ENCODE results near the gene TGFBRAP1.

TGFBRAP1 gene

DNA sequence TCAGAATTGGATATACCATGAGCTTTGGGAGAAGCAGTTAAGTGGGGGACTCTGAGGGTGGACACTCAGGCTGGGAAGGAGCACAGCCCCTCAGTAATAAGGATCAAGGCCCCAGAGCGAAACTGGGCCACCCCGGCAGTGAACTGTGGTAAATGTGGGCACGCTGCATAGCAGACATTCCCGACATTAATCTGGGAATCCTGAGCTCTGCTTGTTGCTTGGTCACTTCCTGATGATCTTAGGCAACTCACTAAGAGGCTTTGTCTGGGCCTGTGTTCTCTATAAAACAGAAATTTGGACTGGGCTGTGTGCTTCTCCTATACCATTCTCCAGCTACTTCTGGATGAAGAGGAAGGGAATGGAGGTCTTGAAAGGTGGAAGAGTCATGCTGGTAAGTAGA lies 4.8 kb downstream of the TGFBRAP1 start:
- POLR2A ChIA-PET = no interaction called here
- CTCF ChIA-PET = interaction anchor here (0.6 kb wide), 1 partner anchor 211 kb away, joined by 3 read pairs; no protein-coding TSS in a partner anchor
- TF ChIP-seq, protein P1, sequence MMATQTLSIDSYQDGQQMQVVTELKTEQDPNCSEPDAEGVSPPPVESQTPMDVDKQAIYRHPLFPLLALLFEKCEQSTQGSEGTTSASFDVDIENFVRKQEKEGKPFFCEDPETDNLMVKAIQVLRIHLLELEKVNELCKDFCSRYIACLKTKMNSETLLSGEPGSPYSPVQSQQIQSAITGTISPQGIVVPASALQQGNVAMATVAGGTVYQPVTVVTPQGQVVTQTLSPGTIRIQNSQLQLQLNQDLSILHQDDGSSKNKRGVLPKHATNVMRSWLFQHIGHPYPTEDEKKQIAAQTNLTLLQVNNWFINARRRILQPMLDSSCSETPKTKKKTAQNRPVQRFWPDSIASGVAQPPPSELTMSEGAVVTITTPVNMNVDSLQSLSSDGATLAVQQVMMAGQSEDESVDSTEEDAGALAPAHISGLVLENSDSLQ (IDR thresholded peaks at IDR 0.05) = no peak
- TF ChIP-seq LEF1 (IDR thresholded peaks at IDR 0.05; ENCODE audit: borderline replicate concordance) (no peak), ZNF384 (IDR thresholded peaks at IDR 0.05) (no peak), BHLHE40 (IDR thresholded peaks at IDR 0.05; ENCODE audit: borderline replicate concordance) (no peak), L3MBTL2 (conservative IDR thresholded peaks at IDR 0.05) (no peak), TARDBP (IDR thresholded peaks at IDR 0.05) (no peak), ELF4 (IDR thresholded peaks at IDR 0.05) (no peak), FOXK2 (IDR thresholded peaks at IDR 0.05) (no peak), FOXA1 (IDR thresholded peaks at IDR 0.05) (no peak), NFRKB (IDR thresholded peaks at IDR 0.05) (no peak), HDGF (IDR thresholded peaks at IDR 0.05; ENCODE audit: borderline replicate concordance) (no peak), FOXM1 (IDR thresholded peaks at IDR 0.05; ENCODE audit: borderline replicate concordance) (no peak), ARNT (IDR thresholded peaks at IDR 0.05) (no peak), SUZ12 (IDR thresholded peaks at IDR 0.05) (no peak)
- no peak for DNase-seq (ENCODE audit: extremely low spot score)

- POLR2A ChIA-PET = no interaction called here
- TF ChIP-seq L3MBTL2 (conservative IDR thresholded peaks at IDR 0.05) (no peak), FOXM1 (IDR thresholded peaks at IDR 0.05; ENCODE audit: borderline replicate concordance) (no peak), CTBP1 (IDR thresholded peaks at IDR 0.05; ENCODE audit: borderline replicate concordance) (no peak), SUZ12 (IDR thresholded peaks at IDR 0.05) (no peak), LEF1 (IDR thresholded peaks at IDR 0.05; ENCODE audit: borderline replicate concordance) (no peak), ZNF384 (IDR thresholded peaks at IDR 0.05) (no peak)
- CTCF ChIA-PET = interaction anchor here (0.6 kb wide), 1 partner anchor 210 kb away, joined by 3 read pairs; no protein-coding TSS in a partner anchor
- no peak for DNase-seq (ENCODE audit: extremely low spot score)
Measured at GRCh38 chr2:105324101-105324500, 5.4 kb downstream of the TGFBRAP1 start.

DNA sequence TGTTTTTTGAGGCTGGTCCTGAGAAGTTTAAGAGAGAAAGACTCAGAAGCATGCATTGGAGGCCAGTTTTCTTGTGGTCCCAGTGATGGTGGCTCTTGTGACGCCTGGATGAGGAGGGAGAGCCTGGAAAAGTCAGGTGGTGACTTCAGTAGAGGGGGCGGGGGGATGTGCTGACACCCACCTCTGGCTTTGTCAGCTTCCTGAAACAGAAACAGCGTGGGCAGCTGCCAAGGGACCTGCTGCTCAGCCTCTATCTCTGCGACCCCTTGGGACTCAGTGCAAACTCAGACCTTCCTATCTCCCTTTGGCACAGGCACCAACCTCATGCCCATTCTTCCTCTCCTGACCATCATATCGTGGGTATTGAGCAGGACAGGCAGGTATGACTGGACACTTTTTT lies 6.4 kb downstream of the TGFBRAP1 start:
- POLR2A ChIA-PET = interaction anchor here (1.2 kb wide), 1 partner anchor 14 kb away, joined by 5 read pairs; the partner anchor contains the start of gene C2orf49
- CTCF ChIA-PET = no interaction called here

DNA sequence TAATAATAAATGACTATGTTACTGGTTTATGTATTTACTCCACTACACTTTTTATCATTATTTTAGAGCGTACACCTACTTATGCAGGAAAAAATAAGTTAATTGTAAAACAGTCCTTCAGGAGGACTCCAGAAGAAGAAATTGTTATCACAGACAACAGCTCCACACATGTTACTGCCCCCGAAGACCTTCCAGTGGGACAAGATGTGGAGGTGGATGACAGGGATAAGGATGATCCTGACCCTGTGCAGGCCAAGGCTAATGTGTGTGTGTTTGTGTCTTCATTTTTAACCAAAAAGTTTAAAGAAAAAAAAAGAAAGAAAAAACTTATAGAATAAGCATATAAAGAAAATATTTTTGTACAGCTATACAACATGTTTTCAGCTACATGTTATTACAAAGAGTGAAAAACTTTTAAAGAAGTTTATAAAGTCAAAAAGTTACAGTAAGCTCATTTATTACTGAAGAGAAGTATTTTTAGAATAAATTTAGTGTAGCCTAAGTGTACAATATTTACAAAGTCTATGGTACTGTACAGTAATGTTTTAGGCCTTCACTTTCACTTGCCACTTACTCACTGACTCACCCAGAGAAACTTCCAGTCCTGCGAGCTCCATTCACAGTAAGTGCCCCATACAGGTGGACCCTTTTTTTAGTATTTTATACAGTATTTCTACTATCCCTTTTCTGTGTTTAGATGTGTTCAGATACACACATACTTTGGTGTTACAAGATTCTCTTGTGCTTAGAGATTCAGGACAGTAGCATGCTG lies 7.5 kb downstream of the TGFBRAP1 start:
- ChIA-PET POLR2A (interaction anchor here (1.2 kb wide), 1 partner anchor 15 kb away, joined by 5 read pairs; the partner anchor contains the start of gene C2orf49), CTCF (no interaction called here)
- no peak for TF ChIP-seq ARNT (IDR thresholded peaks at IDR 0.05)
- TF ChIP-seq L3MBTL2 (conservative IDR thresholded peaks at IDR 0.05) = no peak
- no peak for TF ChIP-seq FOXK2 (IDR thresholded peaks at IDR 0.05)
- no peak for TF ChIP-seq ZNF384 (IDR thresholded peaks at IDR 0.05)
- TF ChIP-seq SP1 (IDR thresholded peaks at IDR 0.05) = no peak
- no peak for TF ChIP-seq ELF4 (IDR thresholded peaks at IDR 0.05)
- no peak for TF ChIP-seq TARDBP (IDR thresholded peaks at IDR 0.05)
- TF ChIP-seq, protein P1 (IDR thresholded peaks at IDR 0.05) = no peak
- TF ChIP-seq NFRKB (IDR thresholded peaks at IDR 0.05) = no peak
- TF ChIP-seq FOXM1 (IDR thresholded peaks at IDR 0.05; ENCODE audit: borderline replicate concordance) = no peak
- TF ChIP-seq LEF1 (IDR thresholded peaks at IDR 0.05; ENCODE audit: borderline replicate concordance) = no peak
- TF ChIP-seq SUZ12 (IDR thresholded peaks at IDR 0.05) = no peak
- TF ChIP-seq HDGF (IDR thresholded peaks at IDR 0.05; ENCODE audit: borderline replicate concordance) = no peak
- no peak for TF ChIP-seq FOXA1 (IDR thresholded peaks at IDR 0.05)
- no peak for TF ChIP-seq CTBP1 (IDR thresholded peaks at IDR 0.05; ENCODE audit: borderline replicate concordance)
- no peak for TF ChIP-seq BHLHE40 (IDR thresholded peaks at IDR 0.05; ENCODE audit: borderline replicate concordance)
- DNase-seq (ENCODE audit: extremely low spot score) = no peak

More for the DNA sequence above, 6.4 kb downstream of the TGFBRAP1 start:
- DNase-seq (ENCODE audit: extremely low spot score) = no peak
- TF ChIP-seq, protein P1 (IDR thresholded peaks at IDR 0.05) = no peak
- no peak for TF ChIP-seq NFRKB (IDR thresholded peaks at IDR 0.05)
- TF ChIP-seq ARNT (IDR thresholded peaks at IDR 0.05) = no peak
- TF ChIP-seq FOXK2 (IDR thresholded peaks at IDR 0.05) = no peak
- TF ChIP-seq FOXA1 (IDR thresholded peaks at IDR 0.05) = no peak
- no peak for TF ChIP-seq ELF4 (IDR thresholded peaks at IDR 0.05)
- TF ChIP-seq TARDBP (IDR thresholded peaks at IDR 0.05) = no peak

- CTCF ChIA-PET = interaction anchor here (0.7 to 0.9 kb wide), 2 partner anchors 10 to 26 kb away, joined by 3 to 4 read pairs; no protein-coding TSS in a partner anchor
- DNase-seq (ENCODE audit: extremely low spot score) = peak; percentile 31
- TF ChIP-seq ZNF384 (IDR thresholded peaks at IDR 0.05) (peak; percentile 50; the same call in 1 of the 2 replicates), HDGF (IDR thresholded peaks at IDR 0.05; ENCODE audit: borderline replicate concordance) (no peak), SP1 (IDR thresholded peaks at IDR 0.05) (no peak)
- POLR2A ChIA-PET = interaction anchor here (1.3 to 1.7 kb wide), 2 partner anchors 9 to 16 kb away, joined by 6 to 13 read pairs; partner anchors contain the start of genes C2orf49 and TGFBRAP1
Measured at GRCh38 chr2:105320651-105321215, 8.8 kb downstream of the TGFBRAP1 start.

DNA sequence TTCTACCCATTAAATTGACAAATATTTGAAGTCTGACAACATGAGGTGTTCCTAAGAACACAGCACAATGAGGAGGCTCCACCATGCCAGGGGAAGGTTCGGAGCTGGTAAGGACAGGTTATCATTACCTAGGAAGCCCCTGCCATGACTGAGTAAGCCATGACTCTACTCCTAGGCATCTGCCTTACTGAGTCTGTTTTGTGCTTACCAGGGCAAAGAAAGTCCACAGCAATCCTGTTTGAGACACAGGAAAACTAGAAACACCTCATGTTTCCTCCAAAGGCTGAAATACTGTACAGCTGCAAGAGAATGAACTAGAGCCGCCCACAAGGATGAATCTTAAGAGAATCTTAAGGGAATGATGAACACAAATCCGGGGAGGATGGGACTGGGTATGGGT lies 11.6 kb downstream of the TGFBRAP1 start:
- ChIA-PET CTCF (interaction anchor here (0.6 kb wide), 1 partner anchor 22 kb away, joined by 6 read pairs; no protein-coding TSS in a partner anchor), POLR2A (interaction anchor here (1.3 kb wide), 1 partner anchor 20 kb away, joined by 4 read pairs; the partner anchor contains the start of gene C2orf49)
- no peak for DNase-seq (ENCODE audit: extremely low spot score)
- no peak for TF ChIP-seq NFRKB (IDR thresholded peaks at IDR 0.05)
- TF ChIP-seq BHLHE40 (IDR thresholded peaks at IDR 0.05; ENCODE audit: borderline replicate concordance) = no peak
- no peak for TF ChIP-seq FOXK2 (IDR thresholded peaks at IDR 0.05)
- TF ChIP-seq LEF1 (IDR thresholded peaks at IDR 0.05; ENCODE audit: borderline replicate concordance) = no peak
- TF ChIP-seq FOXA1 (IDR thresholded peaks at IDR 0.05) = no peak
- no peak for TF ChIP-seq FOXM1 (IDR thresholded peaks at IDR 0.05; ENCODE audit: borderline replicate concordance)
- no peak for TF ChIP-seq ARNT (IDR thresholded peaks at IDR 0.05)
- no peak for TF ChIP-seq ELF4 (IDR thresholded peaks at IDR 0.05)
- no peak for TF ChIP-seq SP1 (IDR thresholded peaks at IDR 0.05)
- no peak for TF ChIP-seq TARDBP (IDR thresholded peaks at IDR 0.05)
- TF ChIP-seq SUZ12 (IDR thresholded peaks at IDR 0.05) = no peak
- TF ChIP-seq, protein P1 (IDR thresholded peaks at IDR 0.05) = no peak
- no peak for TF ChIP-seq ZNF384 (IDR thresholded peaks at IDR 0.05)
- TF ChIP-seq CTBP1 (IDR thresholded peaks at IDR 0.05; ENCODE audit: borderline replicate concordance) = no peak
- no peak for TF ChIP-seq L3MBTL2 (conservative IDR thresholded peaks at IDR 0.05)
- TF ChIP-seq HDGF (IDR thresholded peaks at IDR 0.05; ENCODE audit: borderline replicate concordance) = no peak

All from HEK293T (cell line).